HG03175 (cell line): ENCODE data around the gene HOXA4.

ENCODE experiments used
- ATAC-seq: cut with Tn5 transposase; IDR thresholded peaks from one replicate; pipeline ENCODE4 v1.9.1; 2021; ENCODE audit warnings: mild to moderate bottlenecking, moderate library complexity; ENCODE audit not compliant: unreplicated experiment

Gene HOXA4

DNA sequence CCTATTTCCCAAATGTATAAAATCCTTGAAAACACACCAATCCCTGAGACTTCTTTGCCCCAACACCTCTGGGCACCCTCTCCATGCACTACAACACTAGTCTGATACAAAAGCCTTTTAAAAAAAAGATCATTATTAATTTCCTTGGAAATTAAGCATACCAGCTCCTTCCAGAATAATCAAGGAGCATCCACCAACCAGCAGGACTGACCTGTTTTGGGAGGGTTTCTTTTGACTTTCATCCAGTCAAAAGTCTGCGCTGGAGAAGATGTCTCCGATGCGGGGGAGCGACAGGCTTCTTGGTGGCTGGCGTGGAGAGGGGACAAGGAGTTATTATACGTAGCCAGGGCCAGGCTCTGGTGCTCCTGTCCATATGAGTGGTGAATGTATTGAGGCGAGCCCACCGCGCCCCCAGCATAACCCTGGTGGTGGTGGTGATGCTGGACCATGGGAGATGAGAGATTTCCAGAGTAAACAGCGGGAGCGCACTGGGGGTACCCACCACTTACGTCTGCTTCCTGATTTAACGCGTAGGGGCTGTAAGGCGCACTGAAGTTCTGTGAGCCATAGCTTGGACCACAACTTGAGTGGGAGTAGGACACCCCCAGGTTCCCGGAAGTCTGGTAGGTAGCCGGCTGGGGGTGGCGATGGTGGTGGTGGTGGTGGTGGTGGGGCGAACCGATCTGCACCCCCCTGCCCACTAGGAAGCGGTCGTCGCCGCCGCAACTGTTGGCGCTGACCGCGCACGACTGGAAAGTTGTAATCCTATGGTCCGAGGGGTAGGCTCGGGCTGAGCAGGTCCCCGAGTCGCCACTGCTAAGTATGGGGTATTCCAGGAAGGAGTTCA, 35.3 kb downstream of the HOXA4 start:
- ATAC-seq = peak; percentile 16

DNA sequence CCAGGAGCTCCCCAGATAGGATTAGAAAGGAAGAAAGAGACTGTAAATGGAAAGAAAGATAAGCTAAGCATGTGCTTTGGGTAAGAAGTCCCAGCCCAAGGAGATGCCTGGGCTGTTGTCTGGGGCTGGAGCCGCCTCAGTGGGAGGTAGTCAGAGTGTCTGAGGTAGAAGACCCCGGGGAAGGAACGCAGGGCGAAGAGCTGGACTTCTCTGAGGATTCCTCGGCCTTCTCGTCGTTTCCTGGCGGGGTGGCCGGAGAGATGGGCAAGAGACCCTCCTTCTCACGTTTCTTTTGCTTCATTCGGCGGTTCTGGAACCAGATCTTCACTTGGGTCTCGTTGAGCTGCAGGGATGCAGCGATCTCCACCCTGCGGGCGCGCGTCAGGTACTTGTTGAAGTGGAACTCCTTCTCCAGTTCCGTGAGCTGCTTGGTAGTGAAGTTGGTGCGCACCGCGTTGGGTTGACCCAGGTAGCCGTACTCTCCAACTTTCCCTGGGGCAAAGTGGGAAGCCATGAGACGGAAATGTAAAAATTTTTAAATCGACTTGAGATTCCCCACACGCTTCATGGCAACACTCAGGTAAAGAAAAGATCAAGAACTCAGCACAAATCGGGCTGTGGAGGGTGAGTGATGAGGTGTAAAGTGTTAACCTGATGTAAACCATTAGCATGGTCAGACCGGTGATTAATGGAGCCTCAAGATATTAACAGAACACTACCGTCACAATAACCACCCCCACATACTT, 36.1 kb downstream of the HOXA4 start:
- no peak for ATAC-seq

DNA sequence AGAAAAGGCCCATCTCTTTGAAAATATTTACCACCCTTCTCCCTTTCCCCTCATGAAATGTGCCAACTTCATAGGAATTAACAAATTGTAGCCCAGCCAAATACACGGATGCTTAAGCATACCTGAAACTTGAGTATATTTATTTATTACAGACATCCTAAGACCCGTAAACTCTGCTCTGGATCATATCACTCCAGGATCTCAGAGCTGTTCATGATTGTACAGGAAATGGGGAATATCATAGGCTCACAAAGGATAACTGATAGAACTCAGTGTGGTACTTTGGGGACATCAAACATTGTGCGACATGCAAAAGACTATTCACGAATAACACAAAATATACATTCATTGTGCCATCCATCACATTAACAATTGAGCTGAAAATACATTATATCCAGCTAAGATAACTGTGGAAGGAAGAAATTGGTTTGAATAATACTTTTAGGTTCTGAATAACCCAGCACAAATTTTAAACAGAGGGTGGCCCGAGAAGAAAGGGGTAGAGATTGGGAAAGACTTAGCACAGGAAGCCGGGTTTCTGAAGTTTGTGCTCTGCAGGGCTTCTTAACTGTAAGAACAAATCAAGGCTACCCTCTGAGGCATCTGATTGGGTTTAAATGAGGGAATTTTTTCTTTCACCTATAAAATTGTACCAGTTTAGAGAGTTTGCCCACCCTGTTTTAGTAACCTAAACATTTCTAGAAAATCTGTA, 37.2 kb downstream of the HOXA4 start:
- ATAC-seq = no peak

DNA sequence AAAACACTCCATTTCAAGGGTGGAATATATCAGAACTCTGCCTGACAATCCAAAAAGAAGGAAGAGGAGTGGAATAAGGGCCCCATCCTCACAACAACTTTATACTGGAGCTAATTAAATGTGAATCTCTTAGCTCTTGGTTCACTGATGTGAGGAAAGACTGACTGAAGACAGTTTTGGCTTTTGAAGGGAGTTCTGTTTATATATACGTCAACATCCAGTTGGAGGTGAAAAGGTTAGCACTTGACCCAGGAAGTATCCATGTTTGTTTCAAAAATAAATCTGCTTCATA, 37.8 kb downstream of the HOXA4 start:
- ATAC-seq = no peak

DNA sequence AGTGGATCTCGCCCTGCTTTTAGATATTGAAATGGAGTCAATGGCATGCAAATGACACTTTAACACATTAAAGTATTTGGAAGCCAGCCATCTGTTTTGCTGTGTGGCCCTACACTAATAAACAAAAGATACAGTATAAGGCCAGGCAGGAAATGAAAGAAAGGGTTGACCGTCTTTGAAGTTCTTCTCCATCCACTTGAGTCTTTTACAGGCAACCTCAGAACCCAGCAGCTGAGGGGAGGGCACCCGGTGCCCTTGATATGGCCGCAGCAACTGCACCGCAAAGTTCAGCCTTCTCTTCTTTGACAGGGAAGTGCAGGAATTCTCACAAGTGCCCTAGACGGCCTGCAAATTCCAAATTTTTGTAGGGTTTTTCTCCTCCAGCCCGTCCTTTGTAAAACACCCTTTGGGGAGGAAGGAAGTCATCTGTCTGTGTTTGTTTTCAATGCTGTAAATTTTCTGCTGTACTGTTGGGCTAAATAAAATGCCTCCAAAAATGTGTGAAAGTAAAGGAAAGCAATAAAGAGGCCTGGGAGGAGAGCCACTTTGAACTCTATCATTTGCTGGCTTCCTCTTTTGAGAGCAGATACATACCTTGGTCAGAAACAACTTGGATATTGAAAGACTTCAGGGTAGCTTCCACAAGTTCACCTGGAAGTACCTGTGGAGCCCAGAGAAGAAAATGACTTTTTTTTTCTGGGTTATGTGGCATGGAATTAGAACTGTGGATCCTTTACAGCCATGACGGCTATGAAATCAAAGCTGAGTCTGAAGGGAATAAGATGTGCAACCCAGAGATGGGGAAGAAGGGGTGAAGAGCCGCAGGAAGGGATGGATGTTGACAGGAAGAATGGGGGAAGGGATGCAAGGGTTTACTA, 38.4 kb downstream of the HOXA4 start:
- ATAC-seq = no peak

DNA sequence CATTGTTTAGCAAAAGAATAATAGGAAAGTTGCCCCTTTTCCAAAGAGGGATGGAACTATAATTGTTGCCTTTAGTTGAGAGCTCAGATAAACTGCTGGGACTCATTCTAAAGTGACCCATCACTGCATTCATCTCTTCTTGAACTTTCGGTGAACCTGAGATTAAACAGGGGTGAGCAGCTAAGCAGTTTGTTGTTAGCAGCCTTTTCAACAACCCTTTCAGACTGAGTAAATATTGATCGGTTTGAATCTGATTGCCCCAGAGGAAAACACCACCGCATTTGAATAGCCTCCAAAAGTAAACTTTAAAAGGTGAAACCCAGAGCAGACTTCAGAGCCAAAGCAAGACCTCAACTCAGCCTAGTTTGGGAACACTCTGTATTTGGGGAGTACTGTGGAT, 39.5 kb downstream of the HOXA4 start:
- ATAC-seq = no peak

DNA sequence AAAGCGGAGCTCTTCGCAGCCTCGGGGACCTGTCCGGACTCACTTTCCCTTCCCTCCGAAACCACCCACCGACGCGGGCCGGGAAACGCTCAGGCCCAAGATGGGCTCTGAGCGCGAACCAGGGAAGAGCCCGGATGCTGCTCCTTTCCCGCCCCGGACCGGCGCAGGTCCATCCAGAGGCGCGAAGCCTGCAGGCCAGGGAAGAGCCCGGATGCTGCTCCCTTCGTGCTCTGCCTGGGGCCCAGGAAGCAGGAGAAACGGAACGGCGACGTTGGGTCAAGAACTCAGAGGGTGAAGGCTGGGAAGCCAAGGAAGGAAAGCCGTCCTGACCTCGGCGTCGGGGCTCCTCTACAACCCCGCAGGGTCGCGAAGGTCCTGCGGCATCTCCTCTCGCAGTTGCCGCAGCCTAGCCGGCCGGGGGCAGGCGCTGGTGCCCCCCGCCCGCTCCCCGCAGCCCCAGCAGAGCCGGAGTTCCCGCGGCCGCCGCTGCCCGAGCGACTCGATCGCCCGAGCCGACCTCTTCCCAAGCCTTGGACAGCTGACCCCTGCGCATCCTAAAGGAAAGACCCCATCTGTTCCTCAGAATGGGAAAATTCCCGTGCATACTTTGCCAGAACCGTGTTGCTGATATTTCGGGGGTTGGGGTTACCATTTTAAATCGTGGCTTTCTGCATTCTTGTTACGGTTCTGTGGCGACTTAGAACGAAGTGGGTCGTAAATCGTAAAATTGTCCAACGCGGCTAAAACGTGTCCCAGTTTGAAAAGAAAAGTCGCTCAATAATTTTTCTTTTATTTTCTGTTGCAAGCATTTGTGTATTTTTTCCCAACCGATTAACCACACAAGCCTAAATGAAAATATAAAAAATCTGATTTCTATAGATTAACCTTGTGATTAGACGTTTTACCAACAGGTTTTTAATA, 42.3 kb downstream of the HOXA4 start:
- ATAC-seq = no peak

DNA sequence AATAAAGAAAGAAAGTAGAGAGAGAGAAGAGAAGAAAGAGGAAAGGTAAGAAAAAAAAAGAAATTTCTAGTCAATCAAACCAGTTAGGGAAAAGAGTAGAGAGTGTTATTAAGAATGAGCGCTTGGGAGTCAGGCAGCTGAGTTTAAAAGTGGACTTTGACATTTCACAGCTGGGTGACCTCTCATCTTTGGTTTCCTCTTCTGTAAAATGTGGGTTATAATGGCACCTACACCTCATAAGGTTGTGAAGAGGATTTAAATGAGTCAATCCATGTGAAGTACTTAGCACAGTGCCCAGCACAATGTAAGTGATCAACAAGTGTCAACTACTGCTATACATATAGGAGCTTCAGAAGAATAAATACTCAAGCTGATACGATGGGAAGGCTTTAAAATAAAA, 46.9 kb downstream of the HOXA4 start:
- ATAC-seq = peak; percentile 88

DNA sequence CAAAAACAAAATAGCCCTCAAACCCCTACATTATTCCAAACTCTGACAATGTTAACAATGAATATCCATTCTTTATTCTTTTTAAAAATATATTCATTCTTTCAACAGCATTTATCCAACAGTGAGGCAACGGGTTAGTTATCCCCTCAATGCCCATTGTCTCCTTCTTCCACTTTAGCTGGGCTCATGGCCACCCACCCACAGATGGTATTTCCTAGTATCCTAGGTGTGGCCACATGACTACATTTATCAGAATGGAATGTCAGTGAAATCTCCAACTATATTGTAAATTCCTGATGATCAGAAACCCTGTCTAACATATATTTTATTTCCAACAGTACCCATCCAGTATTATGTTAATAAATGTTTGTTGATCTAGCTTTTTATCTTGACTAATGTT, 48.4 kb downstream of the HOXA4 start:
- no peak for ATAC-seq

DNA sequence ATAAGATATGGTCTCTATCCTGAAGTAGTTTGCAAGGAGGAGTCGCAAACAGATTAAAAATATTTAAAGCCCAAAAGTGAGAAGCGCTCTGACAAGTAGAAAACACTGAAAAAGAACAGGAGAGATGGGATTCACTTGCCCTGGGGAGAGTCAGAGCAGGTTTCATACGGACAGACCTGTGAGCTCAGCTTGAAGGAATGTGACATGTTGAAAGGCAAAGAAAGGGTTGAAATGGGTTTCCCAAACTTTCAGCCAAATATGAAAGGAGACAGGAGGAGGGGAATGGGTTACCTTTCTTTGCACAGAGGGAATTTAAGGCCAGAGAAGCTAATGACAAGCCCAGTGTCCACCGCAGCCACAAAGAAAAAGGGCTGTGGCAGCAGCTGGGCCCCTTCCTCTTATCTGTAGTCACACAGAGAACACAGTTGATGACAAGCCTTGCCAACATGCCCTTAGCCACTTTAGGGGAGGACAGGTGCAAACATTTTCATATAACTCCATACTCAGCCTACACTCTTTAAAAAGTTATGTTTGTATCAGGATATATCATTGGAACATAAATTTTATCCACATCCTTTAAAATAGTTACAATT, 49.6 kb downstream of the HOXA4 start:
- no peak for ATAC-seq

DNA sequence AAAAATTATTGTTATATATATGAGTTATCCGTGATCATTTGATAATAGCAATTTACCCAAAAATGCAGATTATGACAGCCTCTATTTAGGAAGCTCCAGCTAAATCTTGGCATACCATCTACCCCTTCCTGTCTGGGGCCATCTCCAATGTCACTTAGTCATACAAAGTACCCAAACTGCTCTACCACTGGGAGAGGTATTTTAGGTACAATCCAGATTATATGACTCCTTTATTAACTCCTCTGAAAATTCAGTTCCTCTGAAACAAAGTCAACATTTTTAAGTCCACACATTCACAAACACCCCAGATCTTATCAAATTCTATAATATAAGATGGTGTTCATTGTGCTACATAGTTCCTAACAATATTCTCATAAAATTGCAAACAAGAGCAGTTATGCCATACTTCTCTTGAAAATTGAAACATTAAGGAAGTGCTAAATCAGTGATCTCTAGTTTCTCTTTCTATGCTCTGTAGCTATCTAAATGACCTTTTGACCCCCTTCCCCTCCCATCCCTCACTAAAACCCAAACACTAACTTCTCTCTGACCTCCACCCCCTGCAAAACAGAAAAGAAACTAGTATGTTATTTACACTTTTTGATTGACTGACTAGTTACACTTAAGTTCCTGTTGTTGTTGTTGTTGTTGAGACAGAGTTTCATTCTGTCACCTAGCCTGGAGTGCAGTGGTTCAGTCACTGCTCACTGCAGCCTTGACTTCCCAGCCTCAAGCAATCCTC, 51.2 kb downstream of the HOXA4 start:
- ATAC-seq = peak; percentile 71

DNA sequence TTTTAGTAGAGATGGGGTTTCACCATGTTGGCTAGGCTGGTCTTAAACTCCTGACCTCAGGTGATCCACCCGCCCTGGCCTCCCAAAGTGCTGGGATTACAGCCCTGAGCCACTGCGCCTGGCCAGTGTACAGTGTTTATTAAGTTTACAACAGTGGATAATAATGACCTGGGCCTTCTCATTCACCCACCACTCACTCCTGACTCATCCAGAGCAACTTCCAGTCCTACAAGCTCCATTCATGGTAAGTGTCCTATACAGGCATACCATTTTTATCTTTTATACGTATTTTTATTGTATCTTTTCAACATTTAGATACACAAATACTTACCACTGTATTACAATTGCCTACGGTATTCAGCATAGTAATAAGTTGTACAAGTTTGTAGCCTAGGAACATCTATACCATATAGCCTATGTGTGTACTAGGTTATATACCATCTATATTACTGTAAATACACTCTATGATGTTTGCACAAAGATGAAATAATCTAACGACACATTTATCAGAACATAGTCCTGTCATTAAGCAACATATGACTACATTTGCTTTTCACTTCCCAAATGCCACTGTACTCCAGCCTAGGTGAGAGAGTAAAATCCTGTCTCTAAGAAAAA, 51.8 kb downstream of the HOXA4 start:
- ATAC-seq = no peak
